ENCODE data around the gene PYY.
"Not testable (repeated sequence)": the region's sequence is repeated elsewhere in the genome, so short reads cannot be mapped to it uniquely, and the experiment has no call there.

PYY gene

DNA sequence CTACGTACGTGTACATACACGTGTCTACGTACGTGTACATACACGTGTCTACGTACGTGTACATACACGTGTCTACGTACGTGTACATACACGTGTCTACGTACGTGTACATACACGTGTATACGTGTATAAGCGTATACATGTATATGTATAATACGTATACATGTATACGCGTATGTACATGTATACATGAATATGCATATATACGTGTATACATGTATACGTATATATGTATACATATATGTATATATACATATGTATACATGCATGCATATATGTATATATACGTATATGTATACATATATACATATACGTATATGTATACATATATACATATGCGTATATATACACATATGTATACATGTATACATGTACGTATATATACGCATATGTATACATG is 22.2 kb upstream of the PYY start:
- Histone ChIP-seq H3K4me1 (ENCODE audit: low read length) (no peaks in the 10 kb centered on the region), H3K27ac (ENCODE audit: low read length) (no peak overlapping the region), H3K4me2 (ENCODE audit: low read depth, low read length) (no peak overlapping the region), H4K20me1 (ENCODE audit: insufficient read depth, low read length) (no peaks in the 10 kb centered on the region), H3F3A (ENCODE audit: insufficient read depth, low read length) (no peaks in the 10 kb centered on the region), H3K9me2 (replicated peaks; ENCODE audit: insufficient read depth, low read length) (no peaks in the 10 kb centered on the region), H2AFZ (ENCODE audit: low read length) (no peak overlapping the region), H3K4me3 (ENCODE audit: low read length) (no peak overlapping the region), H3K27me3 (replicated peaks; ENCODE audit: insufficient read depth, low read length) (no peaks in the 10 kb centered on the region; the same call in 1 of the 2 replicates), H3K9me3 (replicated peaks; ENCODE audit: insufficient read depth, low read length) (no peaks in the 10 kb centered on the region), H3K36me3 (replicated peaks; ENCODE audit: insufficient read depth, low read length) (no peaks in the 10 kb centered on the region), H3K79me2 (ENCODE audit: low read length) (no peaks in the 10 kb centered on the region), H3K9ac (ENCODE audit: low read length) (no peak overlapping the region)
- DNase-seq: no peak
- no peak for TF ChIP-seq EZH2 (optimal IDR thresholded peaks at IDR 0.05; ENCODE audit: low read depth, low read length)
- TF ChIP-seq, protein P1, sequence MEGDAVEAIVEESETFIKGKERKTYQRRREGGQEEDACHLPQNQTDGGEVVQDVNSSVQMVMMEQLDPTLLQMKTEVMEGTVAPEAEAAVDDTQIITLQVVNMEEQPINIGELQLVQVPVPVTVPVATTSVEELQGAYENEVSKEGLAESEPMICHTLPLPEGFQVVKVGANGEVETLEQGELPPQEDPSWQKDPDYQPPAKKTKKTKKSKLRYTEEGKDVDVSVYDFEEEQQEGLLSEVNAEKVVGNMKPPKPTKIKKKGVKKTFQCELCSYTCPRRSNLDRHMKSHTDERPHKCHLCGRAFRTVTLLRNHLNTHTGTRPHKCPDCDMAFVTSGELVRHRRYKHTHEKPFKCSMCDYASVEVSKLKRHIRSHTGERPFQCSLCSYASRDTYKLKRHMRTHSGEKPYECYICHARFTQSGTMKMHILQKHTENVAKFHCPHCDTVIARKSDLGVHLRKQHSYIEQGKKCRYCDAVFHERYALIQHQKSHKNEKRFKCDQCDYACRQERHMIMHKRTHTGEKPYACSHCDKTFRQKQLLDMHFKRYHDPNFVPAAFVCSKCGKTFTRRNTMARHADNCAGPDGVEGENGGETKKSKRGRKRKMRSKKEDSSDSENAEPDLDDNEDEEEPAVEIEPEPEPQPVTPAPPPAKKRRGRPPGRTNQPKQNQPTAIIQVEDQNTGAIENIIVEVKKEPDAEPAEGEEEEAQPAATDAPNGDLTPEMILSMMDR (IDR thresholded peaks at IDR 0.05; ENCODE audit: low read length): no peak
- no peak for TF ChIP-seq EZH2phosphoT487 (IDR thresholded peaks at IDR 0.05; ENCODE audit: low read length)

- Histone ChIP-seq H3K9me3 (replicated peaks; ENCODE audit: insufficient read depth, low read length) (no peaks in the 10 kb centered on the region), H3K4me3 (ENCODE audit: low read length) (no peak overlapping the region), H3K36me3 (replicated peaks; ENCODE audit: insufficient read depth, low read length) (no peaks in the 10 kb centered on the region), H3K27me3 (replicated peaks; ENCODE audit: insufficient read depth, low read length) (no peaks in the 10 kb centered on the region; the same call in 1 of the 2 replicates), H4K20me1 (ENCODE audit: insufficient read depth, low read length) (no peaks in the 10 kb centered on the region), H3K27ac (ENCODE audit: low read length) (no peak overlapping the region), H3K4me1 (ENCODE audit: low read length) (no peaks in the 10 kb centered on the region), H3K4me2 (ENCODE audit: low read depth, low read length) (no peak overlapping the region), H3K9me2 (replicated peaks; ENCODE audit: insufficient read depth, low read length) (no peaks in the 10 kb centered on the region), H3K9ac (ENCODE audit: low read length) (no peak overlapping the region), H3K79me2 (ENCODE audit: low read length) (no peaks in the 10 kb centered on the region), H3F3A (ENCODE audit: insufficient read depth, low read length) (no peaks in the 10 kb centered on the region), H2AFZ (ENCODE audit: low read length) (no peak overlapping the region)
- TF ChIP-seq EZH2phosphoT487 (IDR thresholded peaks at IDR 0.05; ENCODE audit: low read length) (no peak), EZH2 (optimal IDR thresholded peaks at IDR 0.05; ENCODE audit: low read depth, low read length) (no peak)
- TF ChIP-seq, protein P1 (IDR thresholded peaks at IDR 0.05; ENCODE audit: low read length): no peak
- DNase-seq: no peak
These were observed 20.9 kb upstream of the PYY start for GRCh38 chr17:43974382-43975266.

- not testable (repeated sequence) for H4K20me1 ChIP-seq (ENCODE audit: insufficient read depth, low read length); H3K4me2 ChIP-seq (ENCODE audit: low read depth, low read length); H3K9me3 ChIP-seq (replicated peaks; ENCODE audit: insufficient read depth, low read length); H3K27ac ChIP-seq (ENCODE audit: low read length); H3K4me1 ChIP-seq (ENCODE audit: low read length); H3K9me2 ChIP-seq (replicated peaks; ENCODE audit: insufficient read depth, low read length); H3K79me2 ChIP-seq (ENCODE audit: low read length); H3K27me3 ChIP-seq (replicated peaks; ENCODE audit: insufficient read depth, low read length); H3K36me3 ChIP-seq (replicated peaks; ENCODE audit: insufficient read depth, low read length); H3K4me3 ChIP-seq (ENCODE audit: low read length); H3F3A ChIP-seq (ENCODE audit: insufficient read depth, low read length); H3K9ac ChIP-seq (ENCODE audit: low read length); DNase-seq; H2AFZ ChIP-seq (ENCODE audit: low read length)
These were observed 18.9 kb upstream of the PYY start for GRCh38 chr17:43972444-43973212.

DNA sequence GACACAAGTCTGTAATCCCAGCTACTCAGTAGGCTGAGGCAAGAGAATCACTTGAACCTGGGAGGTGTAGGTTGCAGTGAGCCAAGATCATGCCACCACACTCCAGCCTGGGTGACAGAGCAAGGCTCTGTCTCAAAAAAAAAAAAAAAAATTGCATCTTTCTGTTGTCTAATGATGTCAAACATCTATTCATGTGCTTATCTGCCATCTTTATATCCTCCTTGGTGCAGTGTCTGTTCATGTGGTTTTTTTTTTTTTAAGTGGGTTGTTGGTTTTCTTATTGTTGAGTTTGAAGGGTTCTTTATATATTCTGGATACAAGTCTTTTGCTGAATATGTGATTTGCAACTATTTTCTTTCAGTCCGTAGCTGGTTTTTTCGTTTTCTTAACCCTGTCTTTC is 17.7 kb upstream of the PYY start:
- not testable (repeated sequence) for H3K36me3 ChIP-seq (replicated peaks; ENCODE audit: insufficient read depth, low read length); DNase-seq; H3K9me3 ChIP-seq (replicated peaks; ENCODE audit: insufficient read depth, low read length); H3K4me1 ChIP-seq (ENCODE audit: low read length); H2AFZ ChIP-seq (ENCODE audit: low read length); H4K20me1 ChIP-seq (ENCODE audit: insufficient read depth, low read length); H3K9ac ChIP-seq (ENCODE audit: low read length); H3K27me3 ChIP-seq (replicated peaks; ENCODE audit: insufficient read depth, low read length); H3F3A ChIP-seq (ENCODE audit: insufficient read depth, low read length); H3K79me2 ChIP-seq (ENCODE audit: low read length); H3K4me2 ChIP-seq (ENCODE audit: low read depth, low read length); H3K9me2 ChIP-seq (replicated peaks; ENCODE audit: insufficient read depth, low read length); H3K4me3 ChIP-seq (ENCODE audit: low read length); H3K27ac ChIP-seq (ENCODE audit: low read length)
